UCSD-AML1 (cell line): ENCODE data around the gene SPTAN1.
A peak's percentile ranks its signal among the peaks of the same experiment; 100 is the strongest.
"Not testable (repeated sequence)": the region's sequence is repeated elsewhere in the genome, so short reads cannot be mapped to it uniquely, and the experiment has no call there.

Experiments
- DNase-seq: peaks from one replicate; lab custom pipeline; 2025; ENCODE audit not compliant: unreplicated experiment; lab: John Stamatoyannopoulos, UW

The SPTAN1 gene

DNA sequence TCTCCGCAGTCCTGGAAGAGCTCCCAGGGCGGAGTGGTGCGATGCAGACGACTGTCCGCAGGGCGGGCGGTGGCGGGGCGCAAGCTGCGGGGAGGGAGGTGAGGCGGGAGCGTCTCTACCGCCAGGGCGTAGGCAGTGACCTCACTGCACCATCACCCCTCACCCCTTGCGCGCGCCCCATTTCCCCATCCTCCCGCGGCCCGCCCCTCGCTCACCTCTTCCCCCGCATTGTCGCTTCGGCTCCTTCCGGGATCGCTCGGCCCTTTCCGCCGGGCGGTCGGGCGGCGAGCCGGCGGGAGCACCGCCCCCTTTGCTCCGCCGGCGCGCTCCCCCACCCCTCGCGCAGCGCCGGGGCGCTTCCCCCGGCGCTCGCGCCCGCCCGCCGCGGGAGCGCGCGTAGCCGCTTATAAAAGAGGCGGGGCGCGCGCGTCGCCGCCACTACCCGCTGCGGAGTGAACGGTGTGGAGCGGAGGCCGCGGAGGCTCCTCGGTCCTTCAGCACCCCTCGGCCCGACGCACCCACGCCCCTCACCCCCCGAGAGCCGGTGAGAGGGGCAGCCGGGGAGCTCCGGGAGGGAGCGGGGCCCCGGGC lies at the start of gene SPTAN1:
SPTAN1 (plus strand) TSS at position 435 of the 591 bp plus-strand sequence. CDS start 14,154 bp downstream, outside the sequence.
- DNase-seq, result peak; percentile 92

DNA sequence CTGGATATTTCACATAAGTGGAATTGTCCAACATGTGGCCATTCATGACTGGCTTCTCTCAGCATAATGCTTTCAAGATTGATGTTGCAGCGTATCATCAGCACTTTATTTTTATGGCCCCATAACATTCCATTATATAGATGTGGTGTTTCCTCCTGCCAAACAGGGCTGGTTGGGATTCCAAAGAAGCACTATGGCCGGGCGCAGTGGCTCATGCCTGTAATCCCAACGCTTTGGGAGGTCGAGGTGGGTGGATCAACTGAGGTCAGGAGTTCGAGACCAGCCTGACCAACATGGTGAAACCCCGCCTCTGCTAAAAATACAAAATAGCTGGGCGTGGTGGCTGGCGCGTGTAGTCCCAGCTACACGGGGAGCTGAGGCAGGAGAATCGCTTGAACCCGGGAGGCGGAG lies 49.0 kb upstream of the SPTAN1 start:
- DNase-seq, result not testable (repeated sequence)

DNA sequence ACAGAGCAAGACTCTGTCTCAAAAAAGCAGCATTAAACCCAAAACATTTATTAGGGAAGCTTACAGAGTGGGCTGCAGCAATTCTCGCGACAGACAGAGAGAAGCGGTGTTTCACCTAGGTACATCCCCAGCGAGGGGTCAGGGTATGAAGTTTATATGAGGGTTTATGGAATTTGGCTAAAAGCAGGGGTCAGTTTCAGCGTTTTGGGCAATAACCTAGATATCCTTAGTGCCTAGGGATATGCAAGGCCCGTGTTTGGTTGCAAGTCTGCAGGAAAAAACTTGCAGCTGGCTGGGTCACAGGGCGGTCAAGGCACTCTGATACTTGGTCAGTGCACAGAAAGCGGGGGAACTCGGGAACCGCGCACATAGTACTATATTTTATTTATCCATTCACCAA lies 48.5 kb upstream of the SPTAN1 start:
- DNase-seq, result no peak

DNA sequence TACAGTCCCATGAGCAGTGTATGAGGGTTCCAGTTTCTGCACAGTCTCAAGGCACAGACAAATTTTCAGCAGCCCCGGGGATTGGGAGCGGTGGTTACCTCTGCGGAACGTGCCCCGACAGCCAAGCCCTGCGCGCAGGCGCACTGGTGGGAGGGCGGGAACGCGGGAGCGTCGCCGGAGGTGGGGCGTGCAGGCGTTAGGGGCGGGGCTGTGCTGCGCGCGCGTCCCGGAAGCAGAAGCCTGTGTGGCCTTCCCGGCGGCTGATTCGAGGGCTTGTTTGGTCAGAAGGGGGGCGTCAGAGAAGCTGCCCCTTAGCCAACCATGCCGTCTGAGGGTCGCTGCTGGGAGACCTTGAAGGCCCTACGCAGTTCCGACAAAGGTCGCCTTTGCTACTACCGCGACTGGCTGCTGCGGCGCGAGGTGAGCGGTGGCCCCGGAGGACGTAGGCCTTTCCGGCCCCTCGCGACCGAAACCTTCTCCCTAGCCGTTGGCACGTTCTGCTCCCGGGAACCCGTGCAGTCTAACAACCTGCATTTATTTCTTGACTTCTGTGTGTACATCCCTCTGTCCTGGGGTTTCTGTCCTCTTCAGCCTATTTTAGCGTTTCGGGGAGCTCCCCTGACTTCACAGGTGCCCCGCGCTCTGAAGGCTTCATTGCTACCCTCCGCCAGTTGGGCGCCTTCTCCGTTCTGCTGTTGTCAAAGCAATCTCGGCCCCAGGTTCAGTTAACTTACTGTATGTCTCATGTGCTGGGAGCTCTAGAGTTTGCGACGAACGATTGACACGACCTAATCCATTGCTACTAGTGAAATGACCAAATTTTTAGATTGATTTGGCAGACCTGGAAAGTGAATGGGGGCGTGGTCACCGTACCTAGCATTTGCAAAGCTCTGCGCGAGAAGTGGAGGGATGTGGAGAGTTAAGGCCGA lies 47.6 kb upstream of the SPTAN1 start, which contains the start of gene GLE1:
GLE1 (plus strand) TSS at position 235 of the 929 bp plus-strand sequence; CDS start at position 322, 87 bp downstream.
- peak; percentile 95 for DNase-seq

DNA sequence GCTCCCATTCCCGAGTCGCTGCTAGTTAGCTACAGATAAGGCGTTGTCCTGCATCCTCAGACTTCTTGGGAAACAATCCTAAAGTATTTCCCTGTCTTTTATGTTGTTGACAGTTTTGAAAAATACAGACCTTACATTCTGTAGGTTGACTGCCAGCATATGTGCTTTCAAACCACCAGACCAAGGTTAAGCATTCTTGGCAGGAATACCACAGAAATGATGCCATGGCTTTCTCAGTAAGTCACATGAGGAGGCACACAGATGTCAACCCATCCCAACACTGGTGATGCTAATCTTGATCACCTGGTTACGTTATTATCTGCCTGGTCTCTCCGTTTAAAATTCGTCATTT lies 47.0 kb upstream of the SPTAN1 start:
- DNase-seq, result no peak

DNA sequence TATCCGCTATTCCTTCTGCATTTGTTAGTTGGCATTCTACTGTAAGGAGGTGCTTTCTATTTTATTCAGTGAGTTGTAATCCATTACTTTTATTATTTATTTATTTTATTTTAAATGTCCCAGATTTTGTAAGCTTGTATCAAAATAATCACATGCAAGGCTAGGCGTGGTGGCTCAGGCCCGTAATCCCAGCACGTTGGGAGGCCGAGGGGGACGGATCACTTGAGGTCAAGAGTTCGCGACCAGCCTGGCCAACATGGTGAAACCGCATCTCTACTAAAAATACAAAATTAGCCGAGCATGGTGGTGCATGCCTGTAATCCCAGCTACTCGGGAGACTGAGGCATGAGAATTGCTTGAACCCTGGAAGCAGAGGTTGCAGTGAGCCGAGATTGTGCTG lies 46.5 kb upstream of the SPTAN1 start:
- DNase-seq, result not testable (repeated sequence)

DNA sequence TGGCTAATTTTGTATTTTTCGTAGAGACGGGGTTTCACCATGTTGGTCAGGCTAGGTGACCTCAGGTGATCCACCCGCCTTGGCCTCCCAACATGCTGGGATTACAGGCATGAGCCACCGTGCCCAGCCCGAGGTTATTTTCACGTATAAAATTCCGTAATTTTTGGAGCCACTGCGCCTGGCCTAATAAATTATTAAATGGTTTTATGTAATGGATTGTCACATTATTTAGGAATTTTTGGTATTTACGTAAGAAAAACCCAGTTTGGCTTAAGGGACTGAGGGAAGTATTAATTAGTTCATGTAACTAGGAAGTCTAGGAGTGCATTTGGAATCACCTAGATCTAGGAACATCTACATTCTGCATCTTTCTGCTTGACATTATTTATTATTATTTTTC lies 39.6 kb upstream of the SPTAN1 start:
- DNase-seq, result no peak

DNA sequence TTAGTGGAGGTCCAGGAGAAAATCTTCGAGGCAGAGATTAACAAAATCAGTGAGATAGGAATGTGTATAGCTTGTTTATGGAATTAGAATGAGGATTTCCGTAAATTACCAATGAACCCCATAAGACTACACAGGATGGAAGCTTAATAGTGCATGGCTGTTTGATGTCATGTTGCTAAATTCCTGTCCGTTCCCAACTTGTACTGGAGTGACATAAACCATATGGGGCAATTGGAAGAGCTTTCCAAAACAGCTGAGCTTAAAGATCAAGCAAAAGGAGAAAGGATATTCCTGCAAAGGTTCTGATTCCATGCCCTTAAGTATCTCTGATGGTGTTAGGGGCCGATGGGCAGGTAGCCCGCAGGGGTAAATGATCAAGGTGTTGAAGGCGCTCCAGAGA lies 30.4 kb upstream of the SPTAN1 start:
- DNase-seq, result no peak

DNA sequence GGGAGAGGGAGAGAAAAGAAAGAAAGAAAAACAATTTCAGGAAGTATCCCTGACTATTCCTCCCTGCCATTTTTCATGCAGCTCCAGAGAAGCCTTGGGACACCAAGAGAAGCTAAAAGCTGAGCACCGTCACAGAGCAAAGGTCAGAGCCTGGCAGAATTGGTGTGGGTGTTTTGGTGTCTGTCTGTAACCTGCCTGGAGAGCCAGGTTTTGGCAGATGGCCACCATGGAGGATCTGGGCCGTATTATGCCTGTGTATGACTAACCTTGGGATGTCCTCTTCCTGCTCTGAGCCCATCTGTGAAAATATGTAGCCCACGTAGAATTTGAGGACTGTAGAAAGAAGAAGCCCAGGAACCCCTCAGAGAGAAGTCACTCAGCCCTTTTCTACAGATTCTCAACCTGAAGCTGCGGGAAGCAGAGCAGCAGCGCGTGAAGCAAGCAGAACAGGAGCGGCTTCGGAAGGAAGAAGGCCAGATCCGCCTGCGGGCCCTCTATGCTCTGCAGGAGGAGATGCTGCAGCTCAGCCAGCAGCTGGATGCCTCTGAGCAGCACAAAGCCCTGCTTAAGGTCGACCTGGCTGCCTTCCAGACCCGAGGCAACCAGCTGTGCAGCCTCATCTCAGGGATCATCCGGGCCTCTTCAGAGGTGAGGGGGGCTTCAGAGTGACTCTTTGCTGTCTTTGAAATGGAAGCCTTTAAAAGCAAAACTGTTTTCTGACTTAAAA lies 29.0 kb upstream of the SPTAN1 start:
- no peak for DNase-seq

DNA sequence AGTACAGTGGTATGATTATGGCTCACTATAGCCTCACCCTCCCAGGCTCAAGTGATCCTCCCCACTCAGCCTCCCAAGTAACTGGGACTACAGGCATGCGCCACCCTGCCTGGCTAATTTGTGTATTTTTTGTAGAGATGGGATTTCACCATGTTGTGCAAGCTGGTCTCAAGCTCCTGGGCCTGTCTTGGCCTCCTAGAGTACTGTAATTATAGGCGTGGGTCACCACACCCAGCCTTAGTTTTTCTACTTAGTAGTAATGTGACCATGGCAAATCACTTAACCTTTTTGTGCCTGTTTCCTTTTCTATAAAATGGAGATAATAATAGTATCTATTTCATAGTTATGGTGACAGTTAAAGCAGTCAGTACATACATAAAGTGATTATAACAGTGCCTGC lies 25.7 kb upstream of the SPTAN1 start:
- no peak for DNase-seq

DNA sequence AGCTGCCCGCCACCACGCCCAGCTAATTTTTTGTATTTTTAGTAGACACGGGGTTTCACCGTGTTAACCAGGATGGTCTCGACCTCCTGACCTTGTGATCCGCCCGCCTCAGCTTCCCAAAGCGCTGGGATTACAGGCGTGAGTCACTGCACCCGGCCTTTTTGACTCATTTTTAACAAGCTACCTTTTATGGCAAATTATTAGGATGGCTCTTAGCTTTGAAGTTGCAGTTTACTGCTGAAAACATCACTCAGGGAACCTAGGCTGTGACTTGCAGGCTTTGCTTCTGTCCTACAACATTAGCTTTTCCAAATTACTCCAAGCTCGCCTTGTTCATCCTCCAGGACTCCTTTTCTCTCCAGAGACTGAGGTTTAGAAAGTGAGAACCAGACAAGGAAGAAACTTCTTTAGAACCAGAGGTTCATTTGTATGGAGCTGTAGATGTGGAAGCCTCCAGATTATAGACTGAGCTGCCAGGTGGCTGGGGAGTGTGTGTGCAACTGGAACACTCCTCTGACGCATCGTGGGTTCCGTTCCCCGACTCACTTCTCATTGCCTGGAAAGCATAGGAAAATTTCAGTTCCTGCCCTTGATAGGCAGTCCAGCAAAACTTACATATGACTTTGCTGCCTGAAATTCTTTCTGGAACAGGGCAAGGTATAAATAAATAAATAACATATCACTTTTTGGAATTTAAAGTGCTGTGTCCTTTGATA lies 23.8 kb upstream of the SPTAN1 start:
- no peak for DNase-seq

DNA sequence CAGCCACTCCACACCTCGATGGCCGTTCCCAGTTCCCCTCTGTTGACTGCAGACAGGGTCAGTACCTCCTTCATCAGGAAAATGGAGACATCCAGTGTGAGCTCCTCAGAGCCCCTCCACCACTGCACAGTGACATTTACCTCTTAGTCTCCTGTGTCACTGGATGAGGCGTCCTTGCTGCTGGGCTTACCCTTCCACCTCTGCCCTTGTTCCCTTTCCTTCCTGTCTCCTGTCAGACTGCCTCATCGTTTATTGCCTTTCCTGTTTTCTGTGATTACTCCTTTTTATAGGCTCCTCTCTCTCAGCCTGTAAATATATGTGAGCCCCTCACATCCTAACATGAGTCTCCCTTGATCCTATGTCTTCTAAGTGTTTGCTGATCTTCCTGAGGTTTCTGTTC lies 23.2 kb upstream of the SPTAN1 start:
- DNase-seq, result no peak

DNA sequence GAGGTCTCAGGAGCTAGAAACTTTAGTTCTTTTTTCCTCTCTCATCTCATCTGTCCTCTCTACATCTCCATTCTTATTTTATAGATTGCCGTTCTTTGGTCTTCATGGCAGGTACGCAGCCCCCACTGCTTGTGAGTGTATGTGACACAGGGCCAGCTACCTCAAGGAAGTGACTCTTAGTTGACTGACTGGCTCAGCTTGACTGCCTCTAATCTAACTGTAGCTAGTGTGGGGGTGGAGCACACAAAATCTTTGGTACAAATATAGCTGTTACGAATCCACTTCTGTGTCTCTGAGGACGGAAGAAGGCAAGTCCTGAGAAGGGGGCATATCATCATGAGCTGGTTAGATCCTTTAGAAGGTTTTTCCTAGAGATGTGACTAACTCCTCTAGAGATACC lies 19.8 kb upstream of the SPTAN1 start:
- no peak for DNase-seq

DNA sequence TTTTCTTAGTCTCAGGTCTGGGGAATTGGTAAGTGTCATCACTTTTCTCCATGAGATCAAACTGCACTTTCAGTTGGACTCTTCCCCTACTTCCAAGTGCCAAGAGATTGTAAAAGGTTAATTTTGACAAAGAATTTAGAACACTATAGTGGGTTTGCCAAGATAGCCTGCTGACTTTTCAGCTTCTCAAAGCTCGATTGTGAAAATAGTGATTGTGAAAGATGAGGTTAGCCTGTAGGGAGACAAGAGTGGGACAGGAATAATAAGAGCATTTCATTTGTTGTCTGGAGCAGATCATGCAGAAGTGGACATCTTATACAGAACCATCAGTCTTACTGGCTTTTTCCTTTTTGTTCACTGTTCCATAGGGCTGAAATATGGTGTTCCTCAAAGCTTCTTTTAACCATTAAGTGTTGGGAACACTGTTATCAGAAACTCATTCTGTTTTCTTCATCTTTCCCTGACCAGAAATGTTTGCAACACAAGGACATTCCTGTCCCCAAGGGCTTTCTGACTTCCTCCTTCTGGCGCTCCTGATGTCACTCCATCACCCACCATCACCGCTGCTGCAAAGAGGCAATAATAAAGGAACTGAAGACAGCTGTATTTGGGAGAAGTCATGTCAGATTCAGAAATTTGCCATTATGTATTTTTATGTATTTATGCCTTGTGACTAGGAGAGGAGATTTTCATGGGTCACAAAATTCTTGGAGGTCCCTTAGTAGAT lies 11.6 kb upstream of the SPTAN1 start:
- no peak for DNase-seq

DNA sequence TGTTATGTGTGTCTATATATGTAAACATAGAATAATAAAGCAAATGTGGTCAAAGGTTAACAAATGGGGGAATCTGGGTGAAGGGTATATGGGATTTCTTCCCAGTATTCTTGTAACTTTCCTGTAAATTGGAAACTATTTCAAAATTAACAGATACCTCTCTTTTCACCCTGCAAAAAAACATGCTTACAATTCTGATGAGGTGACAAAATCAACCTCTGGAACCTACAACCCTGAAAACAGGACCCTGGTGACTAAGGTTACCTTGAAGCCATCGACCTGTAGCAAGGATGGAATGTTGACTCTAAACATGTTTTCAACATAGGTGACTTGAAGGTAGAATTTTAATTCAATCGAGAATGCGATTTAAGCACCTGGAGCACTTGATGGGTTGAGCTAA lies 5.9 kb upstream of the SPTAN1 start:
- no peak for DNase-seq

DNA sequence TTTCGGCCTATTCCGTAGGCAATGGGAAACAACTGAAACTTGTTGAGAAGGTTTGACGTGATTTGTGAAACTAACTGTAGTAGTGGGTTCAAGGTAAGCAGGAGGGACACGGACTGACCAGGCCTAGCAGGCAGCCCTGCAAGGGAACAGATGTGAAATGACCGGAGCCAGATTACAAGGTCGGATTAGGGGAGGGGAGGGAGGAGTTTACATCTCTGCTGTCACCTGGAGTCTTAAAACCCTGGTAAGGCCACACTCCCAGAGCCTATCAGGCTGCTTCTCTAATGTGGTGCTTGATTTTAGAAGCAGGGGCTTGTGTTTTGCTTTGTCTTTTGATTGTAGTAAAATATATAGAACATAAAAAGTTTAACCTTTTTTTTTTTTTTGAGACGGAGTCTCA lies 3.5 kb upstream of the SPTAN1 start:
- no peak for DNase-seq

DNA sequence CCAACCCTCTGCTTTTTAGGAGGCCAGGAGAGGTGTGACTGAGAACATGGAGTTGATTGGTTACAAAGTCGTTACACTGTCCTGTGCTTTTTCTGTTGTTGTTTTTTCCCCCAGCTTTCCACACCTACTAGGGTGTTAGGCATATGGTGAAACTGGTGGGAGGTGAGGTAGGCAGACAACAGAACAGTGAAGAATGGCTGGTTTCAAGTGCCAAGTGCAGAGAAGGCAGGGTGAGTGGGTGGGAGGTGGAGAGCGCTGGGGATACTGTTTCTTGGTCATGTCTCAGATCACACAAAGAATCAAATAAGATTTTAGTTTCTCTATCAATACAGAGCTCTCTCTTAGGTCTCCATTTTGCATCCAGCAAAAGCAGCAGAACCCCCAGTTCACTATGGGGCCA lies 2.2 kb upstream of the SPTAN1 start:
- DNase-seq, result no peak

DNA sequence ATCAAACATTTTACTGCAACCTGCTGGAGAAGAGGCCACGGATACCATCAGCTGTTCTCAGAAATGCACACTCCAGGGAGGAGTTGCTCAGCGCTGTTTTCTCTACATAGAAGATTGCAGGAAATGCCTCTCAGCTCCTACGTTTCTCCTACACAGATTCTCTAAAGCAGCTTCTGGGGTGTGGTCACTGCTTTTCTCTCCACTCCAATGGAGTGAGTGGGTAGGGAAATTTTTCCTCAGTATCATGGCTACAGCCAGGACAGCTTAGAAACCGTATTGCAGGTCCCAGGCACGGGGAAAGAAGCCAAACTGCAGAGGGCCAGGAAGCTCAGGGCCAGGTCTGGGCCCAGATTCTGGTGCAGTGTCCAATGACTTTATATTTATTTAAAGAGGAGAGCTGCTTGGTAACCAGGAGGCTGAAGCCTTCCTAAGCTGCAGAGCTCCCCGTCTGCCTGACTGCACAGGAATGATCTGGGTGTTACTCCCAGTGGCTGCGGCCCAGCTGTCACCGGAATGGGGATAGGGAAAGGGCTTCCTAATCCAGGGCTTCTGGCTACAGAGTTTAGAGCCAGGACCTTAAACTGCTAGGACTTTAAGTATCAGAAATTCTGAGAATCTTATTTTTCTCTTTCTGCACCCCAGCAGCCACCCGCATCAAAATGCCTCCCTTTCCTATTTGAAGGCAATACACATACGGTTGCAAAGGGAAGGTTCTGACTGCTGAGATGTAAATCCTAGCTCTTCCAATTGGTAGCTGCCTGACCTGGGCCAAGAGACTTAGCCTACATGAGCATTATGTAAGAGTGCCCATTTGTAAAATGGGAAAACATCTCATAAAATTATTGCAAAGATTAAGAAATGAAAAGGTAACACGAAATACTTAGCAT lies 1.4 kb upstream of the SPTAN1 start:
- DNase-seq, result no peak

DNA sequence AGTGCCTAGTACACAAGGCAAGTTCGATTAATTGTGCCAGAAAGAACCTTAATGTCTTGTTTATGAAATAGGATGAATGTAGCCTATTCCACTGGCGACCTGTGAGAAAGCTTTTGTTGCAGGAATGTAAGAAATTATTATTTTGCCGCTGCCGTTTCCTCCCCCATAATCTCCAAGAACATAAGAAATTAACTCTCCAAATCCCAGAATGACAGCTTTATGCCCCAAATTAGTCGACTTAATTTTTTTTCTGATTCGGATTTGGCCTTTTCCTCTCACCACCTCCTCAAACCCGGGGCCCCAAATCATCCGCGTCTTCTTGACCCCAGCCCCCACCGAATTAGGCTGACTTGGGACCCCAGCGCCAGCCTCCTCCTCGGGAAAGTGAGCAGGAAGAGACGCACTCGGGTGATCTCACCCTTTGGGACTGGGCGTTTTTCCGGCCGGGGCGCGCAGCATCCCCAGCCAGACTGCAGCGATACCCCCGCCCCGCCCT lies 682 bp upstream of the SPTAN1 start:
- no peak for DNase-seq
